NCI-H1436 treated with DMSO at 0.1 percent for 48 hours (cell line): Measurements from ENCODE around the gene APRT.
"Not testable (repeated sequence)": the region's sequence is repeated elsewhere in the genome, so short reads cannot be mapped to it uniquely, and the experiment has no call there.

Experiments
- DNase-seq: peaks from one replicate; lab custom pipeline; 2025; lab: John Stamatoyannopoulos, UW

Gene APRT

GRCh38 chr16:88841521-88842307 is 30.0 kb upstream of the APRT start:
- no peak for DNase-seq

DNA sequence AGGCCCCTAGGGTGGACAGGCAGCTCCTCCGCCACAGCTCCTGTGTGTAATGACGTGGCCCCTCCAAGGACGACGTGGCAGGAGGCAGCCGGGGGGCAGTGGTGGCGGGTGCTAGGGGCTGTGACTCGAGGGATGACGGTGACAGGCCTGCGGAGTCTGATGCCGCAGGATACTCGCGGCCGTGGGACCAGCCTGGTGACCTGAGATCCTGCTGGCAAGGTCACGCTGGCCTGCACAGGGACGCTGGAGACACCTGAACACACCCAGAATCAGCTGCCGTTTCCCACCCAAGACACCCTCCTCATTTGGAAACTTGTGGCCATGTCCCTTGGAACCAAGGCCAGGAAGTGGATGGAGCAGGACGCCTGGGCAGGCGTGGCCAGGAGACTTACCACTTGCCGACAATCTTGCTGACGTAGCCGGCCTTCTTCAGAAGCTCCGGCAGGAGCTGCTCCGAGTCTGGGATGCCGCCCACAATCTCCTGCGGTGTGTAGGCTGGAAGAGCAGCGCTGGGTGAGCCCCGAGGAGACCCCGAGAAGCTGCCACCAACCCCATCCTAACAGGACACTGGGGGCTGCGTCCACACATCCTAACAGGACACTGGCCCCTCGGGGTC is 29.0 kb upstream of the APRT start:
- no peak for DNase-seq

GRCh38 chr16:88839745-88840599 is 28.2 kb upstream of the APRT start:
- no peak for DNase-seq

DNA sequence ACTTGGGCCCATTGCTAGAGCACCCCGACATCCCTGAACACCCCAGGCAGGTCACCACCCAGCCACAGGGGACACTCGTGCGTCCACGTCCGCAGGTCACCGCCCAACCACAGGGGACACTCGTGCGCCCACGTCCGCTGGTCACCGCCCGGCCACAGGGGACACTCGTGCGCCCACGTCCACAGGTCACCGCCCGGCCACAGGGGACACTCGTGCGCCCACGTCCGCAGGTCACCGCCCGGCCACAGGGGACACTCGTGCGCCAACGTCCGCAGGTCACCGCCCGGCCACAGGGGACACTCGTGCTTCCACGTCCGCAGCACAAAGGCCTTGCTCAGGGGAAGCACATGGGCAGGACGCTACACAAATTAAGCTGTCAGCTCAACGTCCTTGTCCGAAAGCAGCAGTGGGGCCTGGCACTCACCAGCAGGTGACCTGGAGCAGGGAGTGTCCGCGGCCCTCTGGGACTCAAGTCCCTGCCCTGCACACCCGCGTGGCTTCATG is 27.4 kb upstream of the APRT start:
- DNase-seq: no peak

GRCh38 chr16:88838566-88838965 is 26.8 kb upstream of the APRT start:
- DNase-seq: no peak

GRCh38 chr16:88837806-88838205 is 26.1 kb upstream of the APRT start:
- no peak for DNase-seq

DNA sequence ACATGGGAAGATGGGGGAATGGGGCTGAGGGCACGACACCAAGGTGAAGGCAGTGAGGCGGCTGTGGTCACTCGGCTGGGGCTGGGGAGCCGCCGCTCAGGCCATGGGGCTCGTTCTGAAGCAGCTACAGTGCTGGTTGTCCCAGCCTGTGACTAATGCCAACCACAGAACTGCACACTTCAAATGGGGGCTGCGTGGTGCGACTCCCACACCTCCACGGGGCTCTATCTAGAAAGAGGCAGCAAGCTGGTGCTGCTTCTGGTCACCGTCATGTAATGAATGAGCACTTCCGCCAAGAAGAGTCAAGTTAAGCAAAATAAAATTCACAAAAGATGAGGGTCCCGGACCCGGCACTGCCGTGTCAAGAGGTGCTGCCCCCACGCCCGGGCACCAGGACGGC is 25.1 kb upstream of the APRT start:
- no peak for DNase-seq

DNA sequence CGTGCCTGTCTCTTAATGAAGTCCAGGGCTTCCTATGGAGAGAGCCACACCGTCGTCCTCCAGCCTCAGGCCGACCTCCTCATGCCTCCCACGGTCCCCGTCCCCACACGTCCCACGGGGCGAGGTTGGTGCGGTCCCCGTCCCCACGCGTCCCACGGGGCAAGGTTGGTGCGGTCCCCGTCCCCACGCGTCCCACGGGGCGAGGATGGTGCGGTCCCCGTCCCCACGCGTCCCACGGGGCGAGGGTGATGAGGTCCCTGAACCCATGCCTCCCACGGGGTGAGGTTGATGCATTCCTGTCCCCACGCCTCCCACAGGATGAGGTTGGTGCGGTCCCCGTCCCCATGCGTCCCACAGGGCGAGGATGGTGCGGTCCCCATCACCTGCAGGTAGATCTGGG is 24.1 kb upstream of the APRT start:
- DNase-seq: no peak

- DNase-seq: no peak
These were observed 23.7 kb upstream of the APRT start for GRCh38 chr16:88835383-88835782.

DNA sequence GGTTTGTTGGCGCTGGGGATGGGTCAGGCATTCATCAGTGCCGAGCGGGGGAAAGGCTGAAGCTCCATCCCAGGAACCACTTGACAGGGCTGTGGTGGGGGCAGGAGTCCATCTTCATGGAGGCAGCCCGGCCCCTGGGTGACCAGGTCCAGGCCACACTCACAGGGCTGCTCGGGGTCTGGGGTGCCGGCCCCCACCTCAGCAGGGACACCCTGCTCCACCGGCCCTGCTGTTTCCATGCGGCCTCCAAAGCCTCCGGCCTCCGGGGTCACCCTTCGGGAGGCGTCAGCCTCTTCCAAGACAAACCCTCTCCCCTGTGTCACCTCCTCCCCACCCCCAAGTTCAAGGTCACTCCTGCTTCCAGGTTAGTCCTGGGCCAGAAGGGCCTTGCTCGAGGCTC is 22.9 kb upstream of the APRT start:
- no peak for DNase-seq

DNA sequence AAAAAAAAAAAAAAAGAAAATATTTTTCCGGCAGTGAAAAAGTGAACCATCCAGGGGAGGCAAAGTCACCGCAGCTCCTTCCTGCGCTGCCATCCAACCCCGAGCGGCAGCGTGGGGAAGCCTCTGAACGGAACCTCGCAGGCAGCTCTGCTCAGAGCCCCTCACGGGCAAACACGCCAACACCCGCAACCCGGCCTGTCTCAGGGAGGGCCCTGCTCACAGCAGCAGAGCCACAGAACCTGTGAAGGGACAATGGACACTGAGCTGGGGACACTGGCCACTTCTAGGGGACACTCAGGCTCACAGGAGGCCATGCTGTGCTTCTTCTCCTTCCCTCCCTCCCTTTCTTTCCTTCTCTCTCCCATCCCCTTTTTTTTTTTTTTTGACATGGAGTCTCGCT is 21.4 kb upstream of the APRT start:
- DNase-seq: no peak

DNA sequence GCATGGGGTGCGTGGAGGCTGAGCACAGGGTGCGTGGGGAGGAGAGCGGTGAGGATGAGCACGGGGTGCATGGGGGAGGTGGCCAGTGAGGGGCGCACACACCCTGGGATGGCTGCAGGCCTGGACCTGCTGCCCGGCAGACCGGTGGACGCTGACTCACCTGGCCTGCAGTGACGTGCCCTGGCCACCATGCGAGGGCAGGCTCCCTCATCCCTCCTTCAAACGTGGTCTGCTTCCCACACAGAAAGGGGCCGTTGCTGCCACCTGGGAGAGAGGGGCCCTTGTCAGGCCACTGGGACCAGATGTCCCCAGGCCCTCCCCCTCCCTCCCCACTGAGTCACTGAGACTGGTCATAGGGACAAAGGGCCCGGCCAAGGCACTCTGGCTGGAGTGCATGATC is 20.1 kb upstream of the APRT start:
- no peak for DNase-seq

DNA sequence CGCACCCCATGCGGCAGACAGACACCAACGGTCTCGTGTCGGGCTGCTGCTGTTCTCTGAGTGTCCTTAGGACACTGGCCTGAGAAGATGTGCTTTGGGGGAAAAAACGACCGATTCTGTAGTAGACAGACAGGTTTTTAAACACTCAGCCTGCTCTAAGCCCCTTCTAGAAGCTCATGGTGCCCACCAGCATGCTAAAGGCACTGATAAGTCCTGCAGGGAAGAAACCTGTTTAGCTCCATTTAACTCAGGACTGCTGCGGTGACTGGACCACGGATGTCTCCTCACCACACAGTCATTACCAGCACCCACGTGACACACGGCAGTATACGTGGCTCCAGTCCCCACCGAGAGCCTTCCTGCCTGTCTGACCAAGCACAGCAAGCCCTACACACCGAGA is 19.1 kb upstream of the APRT start:
- DNase-seq: no peak

GRCh38 chr16:88830258-88830657 is 18.5 kb upstream of the APRT start:
- DNase-seq: no peak

DNA sequence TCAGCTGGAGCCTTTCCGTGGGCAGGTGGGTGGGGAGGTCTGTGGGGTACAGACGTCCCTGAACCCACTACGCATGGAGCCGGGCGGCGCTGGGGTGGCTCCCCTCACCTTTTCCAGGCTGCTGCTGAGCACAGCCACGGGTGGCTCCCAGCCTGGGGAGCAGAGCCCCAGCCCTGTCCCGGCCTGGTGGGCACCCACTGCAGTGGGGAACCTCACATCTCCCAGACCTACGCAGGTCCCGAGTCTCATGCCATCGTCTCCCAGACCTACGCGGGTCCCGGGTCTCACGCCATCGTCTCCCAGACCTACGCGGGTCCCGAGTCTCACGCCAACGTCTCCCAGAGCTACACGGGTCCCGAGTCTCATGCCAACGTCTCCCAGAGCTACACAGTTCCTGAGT is 17.0 kb upstream of the APRT start:
- no peak for DNase-seq

GRCh38 chr16:88827727-88828126 is 16.0 kb upstream of the APRT start:
- DNase-seq: no peak

GRCh38 chr16:88826070-88826840 is 14.5 kb upstream of the APRT start:
- no peak for DNase-seq

DNA sequence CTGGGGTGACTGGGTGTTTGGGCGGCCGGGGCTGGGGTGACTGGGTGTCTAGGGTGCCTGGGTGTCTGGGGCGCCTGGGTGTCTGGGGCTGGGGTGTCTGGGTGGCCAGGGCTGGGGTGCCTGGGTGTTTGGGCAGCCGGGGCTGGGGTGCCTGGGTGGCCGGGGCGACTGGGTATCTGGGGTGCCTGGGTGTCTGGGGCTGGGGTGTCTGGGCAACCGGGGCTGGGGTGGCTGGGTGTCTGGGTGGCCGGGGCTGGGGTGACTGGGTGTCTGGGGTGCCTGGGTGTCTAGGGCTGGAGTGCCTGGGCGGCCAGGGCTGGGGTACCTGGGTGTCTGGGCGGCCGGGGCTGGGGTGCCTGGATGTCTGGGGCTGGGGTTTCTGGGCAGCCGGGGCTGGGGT is 13.4 kb upstream of the APRT start:
- no peak for DNase-seq

GRCh38 chr16:88824256-88825077 is 12.7 kb upstream of the APRT start:
- no peak for DNase-seq

DNA sequence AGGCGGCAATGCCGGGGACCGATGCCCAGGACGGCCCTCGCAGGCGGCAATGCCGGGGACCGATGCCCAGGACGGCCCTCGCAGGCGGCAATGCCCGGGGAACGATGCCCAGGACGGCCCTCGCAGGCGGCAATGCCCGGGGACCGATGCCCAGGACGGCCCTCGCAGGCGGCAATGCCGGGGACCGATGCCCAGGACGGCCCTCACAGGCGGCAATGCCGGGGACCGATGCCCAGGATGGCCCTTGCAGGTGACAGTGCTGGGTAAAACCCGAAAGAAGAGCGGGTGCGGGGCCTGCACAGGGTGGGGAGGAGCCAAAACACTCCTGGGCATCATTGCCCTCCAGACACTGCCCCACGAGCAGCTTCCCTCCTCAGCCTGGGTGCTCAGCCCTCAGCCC is 11.9 kb upstream of the APRT start:
- DNase-seq: not testable (repeated sequence)
